HG02759 (cell line): ENCODE measurements around the gene FBRSL1.

Source experiments
- ATAC-seq: cut with Tn5 transposase; IDR thresholded peaks from one replicate; pipeline ENCODE4 v1.9.1; 2021; ENCODE audit warnings: mild to moderate bottlenecking, moderate library complexity; ENCODE audit not compliant: unreplicated experiment

The FBRSL1 gene

GRCh38 chr12:132495629-132496357 is 5.8 kb downstream of the FBRSL1 start:
- no peak for ATAC-seq

GRCh38 chr12:132496358-132496669 is 6.4 kb downstream of the FBRSL1 start:
- no peak for ATAC-seq

GRCh38 chr12:132496710-132497109 is 6.8 kb downstream of the FBRSL1 start:
- no peak for ATAC-seq

GRCh38 chr12:132497514-132498405 is 7.8 kb downstream of the FBRSL1 start:
- ATAC-seq = no peak

DNA sequence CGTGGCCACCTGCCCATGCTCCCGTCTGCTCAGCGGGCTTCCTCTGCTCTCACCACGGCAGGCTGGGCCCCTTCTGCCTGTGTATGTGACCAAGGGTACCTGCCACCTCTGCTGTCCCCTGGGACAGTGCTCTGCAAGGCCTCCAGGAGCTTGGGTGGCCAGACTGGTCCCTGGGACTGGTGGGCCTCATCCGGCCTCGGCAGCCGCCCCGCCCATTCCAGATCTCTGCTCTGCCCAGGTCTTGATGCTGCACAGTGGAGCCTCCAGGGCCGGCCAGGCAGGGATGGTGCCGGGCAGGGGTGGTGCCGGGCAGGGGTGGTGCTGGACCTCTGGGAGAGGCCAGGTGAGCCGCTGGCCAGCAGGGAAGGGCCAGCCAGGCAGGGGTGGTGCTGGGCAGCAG is 9.0 kb downstream of the FBRSL1 start:
- no peak for ATAC-seq

DNA sequence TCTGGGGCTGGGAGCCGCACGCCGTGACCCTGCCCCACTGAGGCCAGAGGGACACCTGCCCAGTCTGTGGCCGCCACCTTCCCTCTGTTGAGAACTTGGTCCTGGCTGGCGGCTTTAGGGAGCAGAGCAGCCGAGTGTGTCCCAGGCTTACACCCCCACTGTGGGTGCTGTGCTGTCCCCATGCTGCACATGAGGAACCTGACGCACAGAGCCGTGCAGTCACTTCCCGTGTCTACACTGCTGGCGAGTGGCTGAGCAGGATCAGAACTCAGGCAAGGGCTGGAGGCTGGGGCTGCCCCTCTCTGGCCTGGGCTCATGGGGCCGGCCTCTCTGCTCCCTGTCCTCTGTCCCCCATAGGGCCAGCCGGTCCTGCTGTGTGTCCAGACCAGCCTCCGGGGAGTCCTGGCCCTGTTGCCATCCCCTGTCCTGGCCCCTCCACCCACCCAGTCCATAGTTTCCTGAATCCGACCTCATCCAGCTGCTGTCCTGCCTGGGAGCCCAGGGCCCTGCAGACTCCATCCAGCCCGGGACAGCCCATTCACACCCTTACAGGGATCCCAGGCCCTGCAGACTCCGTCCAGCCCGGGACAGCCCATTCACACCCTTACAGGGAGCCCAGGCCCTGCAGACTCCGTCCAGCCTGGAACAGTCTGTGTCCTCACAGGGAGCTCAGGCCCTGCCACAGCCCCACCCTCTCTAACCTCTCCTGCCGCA is 10.3 kb downstream of the FBRSL1 start:
- ATAC-seq = no peak

GRCh38 chr12:132500856-132501180 is 10.9 kb downstream of the FBRSL1 start:
- no peak for ATAC-seq

DNA sequence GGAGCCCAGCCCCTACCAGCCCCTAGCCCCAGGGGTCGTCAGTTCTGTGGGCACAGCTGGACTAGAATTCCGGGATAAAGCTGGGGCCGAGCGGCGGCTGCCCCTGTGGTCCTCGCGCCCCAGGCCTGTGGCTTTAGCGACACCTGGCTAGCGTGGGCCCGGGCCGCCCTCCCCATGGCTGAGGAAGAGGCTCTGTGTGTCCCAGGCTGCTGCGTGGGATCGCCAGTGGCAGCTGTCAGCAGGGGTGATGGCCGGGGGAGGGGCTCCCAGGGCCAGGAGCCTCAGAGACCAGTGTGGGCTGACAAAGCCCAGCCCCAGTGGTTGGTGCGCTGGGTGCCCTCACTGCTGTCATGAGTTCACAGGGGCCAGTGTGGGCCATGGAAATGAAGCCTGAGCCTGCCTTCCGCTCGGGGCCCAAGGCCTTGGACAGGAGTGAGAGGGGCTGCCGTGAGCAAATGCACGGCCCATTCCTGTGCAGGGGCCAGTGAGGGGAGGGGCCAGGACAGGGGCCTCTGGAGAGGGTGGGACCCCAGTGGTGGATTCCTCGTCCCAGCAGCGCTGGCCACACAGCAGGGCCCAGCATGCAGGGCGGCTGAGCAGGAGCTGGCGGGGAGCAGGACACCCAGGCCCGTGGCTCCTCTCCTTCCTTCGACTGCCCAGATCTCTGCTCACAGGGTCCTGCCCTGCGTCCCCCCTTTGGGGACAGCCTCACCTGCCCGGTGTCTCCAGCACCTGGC is 11.4 kb downstream of the FBRSL1 start:
- no peak for ATAC-seq

GRCh38 chr12:132502149-132502881 is 12.4 kb downstream of the FBRSL1 start:
- no peak for ATAC-seq

- ATAC-seq = no peak
These were observed 12.9 kb downstream of the FBRSL1 start for GRCh38 chr12:132502882-132503193.

GRCh38 chr12:132503618-132504204 is 13.8 kb downstream of the FBRSL1 start:
- ATAC-seq = no peak

DNA sequence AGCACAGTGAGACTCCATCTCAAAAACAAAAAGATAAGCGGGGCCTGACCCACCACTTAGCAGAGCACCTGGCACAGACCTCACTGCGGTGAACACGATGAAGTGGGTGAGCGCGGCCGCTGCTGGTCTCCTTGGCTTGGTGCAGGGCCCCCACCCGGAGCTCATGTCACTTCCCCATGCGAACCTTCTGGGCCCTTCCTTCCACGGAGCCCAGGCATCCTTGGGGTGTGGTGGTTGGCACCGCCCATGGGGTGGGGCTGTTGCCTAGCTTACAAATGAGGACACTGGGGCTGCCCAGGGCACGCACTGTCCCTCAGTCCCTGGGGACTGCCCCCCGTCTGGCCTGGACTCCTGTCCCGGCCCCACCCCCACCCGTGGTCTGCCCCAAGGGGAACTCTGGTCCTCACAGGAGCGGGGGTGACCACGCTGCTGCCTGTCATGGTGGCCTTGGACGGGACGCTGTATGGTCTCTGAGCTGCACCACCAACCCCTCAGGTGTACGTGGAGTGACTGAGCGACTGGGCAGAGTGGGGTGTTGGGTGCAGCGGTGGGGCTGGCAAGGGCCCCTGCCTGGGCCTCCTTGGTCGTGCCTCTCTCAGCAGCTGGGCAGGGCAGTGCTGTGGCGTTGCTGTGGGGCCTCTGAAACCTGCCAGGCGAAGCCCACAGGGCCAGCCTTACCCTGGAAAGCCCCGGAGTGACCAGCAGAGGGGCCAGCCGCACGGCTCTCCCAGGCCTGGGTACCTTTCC is 15.3 kb downstream of the FBRSL1 start:
- ATAC-seq = no peak

DNA sequence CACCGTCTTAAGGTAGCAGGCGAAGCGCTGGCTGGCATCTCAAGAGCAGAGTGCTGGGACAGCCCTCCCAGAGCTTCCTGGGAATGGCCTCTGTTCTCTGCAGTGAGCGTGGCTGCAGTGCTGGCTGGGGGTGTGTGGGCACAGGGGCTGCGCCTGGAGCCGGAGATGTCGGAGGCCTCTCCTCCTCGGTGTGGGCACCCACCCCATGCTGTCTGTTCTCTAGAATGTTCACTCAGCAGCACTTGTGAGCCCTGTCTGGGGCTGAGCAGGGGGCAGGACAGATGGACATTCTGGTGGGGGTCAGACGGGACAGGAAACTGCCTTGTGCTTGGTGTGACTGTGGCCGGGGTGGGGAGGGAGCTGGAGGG is 15.9 kb downstream of the FBRSL1 start:
- ATAC-seq = no peak

GRCh38 chr12:132506328-132507160 is 16.6 kb downstream of the FBRSL1 start:
- peak; percentile 70 for ATAC-seq

DNA sequence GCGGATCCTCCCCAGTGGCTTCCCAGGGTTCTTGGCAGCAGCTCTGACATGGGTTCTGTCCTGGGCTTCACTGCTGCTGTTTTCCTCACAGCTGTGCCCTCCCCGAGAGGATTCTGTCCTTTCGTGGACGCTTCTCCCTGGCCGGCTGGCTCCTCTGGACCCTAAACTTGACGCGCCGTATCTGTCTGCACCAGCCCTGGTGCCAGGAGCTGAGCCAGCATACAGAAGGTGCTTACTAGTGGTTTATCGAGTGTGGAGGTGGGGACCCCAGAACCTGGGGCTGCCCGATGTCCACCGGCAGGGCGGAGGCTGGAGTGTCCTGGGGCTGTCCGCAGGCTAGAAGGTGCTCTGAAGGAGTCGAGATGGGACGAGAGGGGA is 17.2 kb downstream of the FBRSL1 start:
- ATAC-seq = no peak

GRCh38 chr12:132507656-132508490 is 17.9 kb downstream of the FBRSL1 start:
- ATAC-seq = no peak

- ATAC-seq = no peak
These were observed 18.5 kb downstream of the FBRSL1 start for GRCh38 chr12:132508491-132508740.
